G401 (cell line): ENCODE results near the gene ZNF652. TPM values are rescaled to one million over a fixed set of nuclear protein-coding genes. Genes with fewer than 3 reads are reported as not detected.

ENCODE experiments used
- DNase-seq: peaks from one replicate; pipeline ENCODE4 v3.0.0-alpha.2; 2015; ENCODE audit warnings: low spot score
- in situ Hi-C: cut with HindIII; loops from 2 replicates; pipeline ENCODE4 v1.10.0; 2016; ENCODE audit warnings: low sequenced_read_pairs, mixed read lengths
- total RNA-seq: library from RNA; depleted of rRNA; stranded (reverse); fragments of >200 nt; shearing (Covaris generic); gene quantifications from 2 replicates; pipeline ENCODE4 v1.2.3, GENCODE V29; 2014; rRNA removed

The ZNF652 gene
- total RNA-seq, 1 experiment from 2014 or later, result 20.2 TPM

GRCh38 chr17:49244839-49245238 lies 117.2 kb downstream of the ZNF652 start:
- in situ Hi-C loops, result no loop called here
- no peak for DNase-seq

Other genes starting within 250 kb of the ZNF652 start
- not detected in 2 replicates for gene B4GALNT2, start 229.5 kb downstream of the ZNF652 start, total RNA-seq
- gene GNGT2, start 151.7 kb downstream of the ZNF652 start, total RNA-seq, result not detected in 2 replicates
- gene ABI3, start 151.5 kb downstream of the ZNF652 start, total RNA-seq, result 0.14 TPM in 1 of 2 replicates, not detected in the other
- 3.5 and 4.1 TPM in 2 replicates for gene PHOSPHO1, start 131.5 kb downstream of the ZNF652 start, total RNA-seq
- 268 and 273 TPM in 2 replicates for gene PHB1, start 52.6 kb upstream of the ZNF652 start, total RNA-seq
- gene NGFR, start 133.0 kb upstream of the ZNF652 start, total RNA-seq, result 2.7 and 3.9 TPM in 2 replicates
- gene NXPH3, start 213.6 kb upstream of the ZNF652 start, total RNA-seq, result 93.4 and 111 TPM in 2 replicates